B cell (primary cell): ENCODE data around the gene WASL. TPM values are rescaled to one million over a fixed set of nuclear protein-coding genes. Genes with fewer than 3 reads are reported as not detected.

ENCODE experiments used
- ATAC-seq: fragments of 200-7000 bp; cut with Tn5 transposase; one replicate; pipeline ENCODE4 v1.10.0; 2021; ENCODE audit warnings: low read depth, mild to moderate bottlenecking, moderate number of reproducible peaks, moderate library complexity
- CTCF ChIA-PET: fragments of 350-600 bp; sonication (Branson Sonifier 250); formaldehyde crosslinking; loops from one replicate; lab custom pipeline; 2021; ENCODE audit warnings: antibody characterized with exemption, inconsistent platforms; lab: Charles Lee
- POLR2A ChIA-PET: fragments of 350-600 bp; sonication (Branson Sonifier 250); formaldehyde crosslinking; loops from one replicate; lab custom pipeline; 2021; ENCODE audit warnings: antibody characterized with exemption; lab: Charles Lee
- DNase-seq: peaks from one replicate; pipeline ENCODE4 v3.0.0; 2013
- H2AFZ ChIP-seq: 2 replicates; pipeline ENCODE4 v1.6.1; 2012; ENCODE audit warnings: mild to moderate bottlenecking, low read depth, low read length; ENCODE audit not compliant: insufficient read depth, poor library complexity, severe bottlenecking
- H3K27ac ChIP-seq, 2 donors: 1 replicate in 1 of 2; 2 replicates in 1 of 2; pipeline ENCODE4 v1.5.1; 2012 to 2013; ENCODE audit warnings: low read length in 2 of 2, mild to moderate bottlenecking in 2 of 2, moderate library complexity in 1 of 2
- H3K27me3 ChIP-seq, 4 experiments: fragments of 200-600 bp in 1 of 4; sonication (generic) in 1 of 4; replicated peaks in 1 of 4; 1 replicate in 2 of 4; 2 replicates in 2 of 4; pipeline versions ENCODE4 v1.6.1 to v1.7.0; 2013 to 2016; ENCODE audit warnings: low read length in 3 of 4, mild to moderate bottlenecking in 2 of 4, mixed read lengths in 1 of 4, moderate library complexity in 1 of 4; ENCODE audit not compliant: insufficient read depth in 4 of 4, control insufficient read depth in 3 of 4; ENCODE audit errors: control extremely low read depth in 1 of 4
- H3K36me3 ChIP-seq, 2 experiments: replicated peaks in 1 of 2; 1 replicate in 1 of 2; 2 replicates in 1 of 2; pipeline versions ENCODE4 v1.6.1 to v1.7.1; 2013; ENCODE audit warnings: low read length in 1 of 2; ENCODE audit not compliant: insufficient read depth in 2 of 2, control insufficient read depth in 1 of 2; ENCODE audit errors: control extremely low read depth in 1 of 2, extremely low read depth in 1 of 2
- H3K4me1 ChIP-seq, 2 donors: fragments of 200-600 bp in 1 of 2; sonication (generic) in 1 of 2; 1 replicate in 1 of 2; 2 replicates in 1 of 2; pipeline versions ENCODE4 v1.5.1 to v1.6.1; 2013 to 2017; ENCODE audit warnings: low read length in 2 of 2; ENCODE audit not compliant: control insufficient read depth in 2 of 2, insufficient read depth in 2 of 2
- H3K4me2 ChIP-seq: replicated peaks from 2 replicates; pipeline ENCODE3; 2012; ENCODE audit warnings: mild to moderate bottlenecking, low read depth, low read length; ENCODE audit not compliant: poor library complexity, severe bottlenecking
- H3K4me3 ChIP-seq, 5 experiments: fragments of 200-600 bp in 1 of 5; sonication (generic) in 1 of 5; 1 replicate in 3 of 5; 2 replicates in 2 of 5; pipeline versions ENCODE4 v1.5.1 to v1.7.0; 2011 to 2016; ENCODE audit warnings: low read length in 4 of 5, mild to moderate bottlenecking in 4 of 5, low read depth in 2 of 5, control low read depth in 1 of 5, moderate library complexity in 1 of 5; ENCODE audit not compliant: insufficient read depth in 1 of 5; ENCODE audit errors: control extremely low read depth in 1 of 5, extremely low read depth in 1 of 5
- H3K79me2 ChIP-seq: fragments of 200-600 bp; sonication (generic); one replicate; pipeline ENCODE4 v1.6.0; 2016; ENCODE audit warnings: low read length; ENCODE audit not compliant: control insufficient read depth, insufficient read depth
- H3K9ac ChIP-seq: fragments of 200-600 bp; sonication (generic); 2 replicates; pipeline ENCODE4 v1.6.1; 2017; ENCODE audit warnings: mild to moderate bottlenecking, low read length, moderate library complexity
- H3K9me3 ChIP-seq, 3 donors: one replicate each; pipeline versions ENCODE4 v1.6.1 to v1.7.1; 2013; ENCODE audit warnings: low read length in 2 of 3; ENCODE audit not compliant: control insufficient read depth in 2 of 3, insufficient read depth in 1 of 3; ENCODE audit errors: control extremely low read depth in 1 of 3
- H4K20me1 ChIP-seq: 2 replicates; pipeline ENCODE4 v1.6.0; 2012; ENCODE audit warnings: mild to moderate bottlenecking, low read length; ENCODE audit not compliant: insufficient read depth, control insufficient read depth, poor library complexity, severe bottlenecking
- H3K27ac Mint-ChIP-seq: one replicate; pipeline ENCODE4 v1.8.0; 2021; ENCODE audit warnings: mixed read lengths
- H3K27me3 Mint-ChIP-seq: one replicate; pipeline ENCODE4 v1.8.0; 2021; ENCODE audit warnings: mixed read lengths
- H3K4me1 Mint-ChIP-seq: one replicate; pipeline ENCODE4 v1.8.0; 2021; ENCODE audit warnings: mixed read lengths
- H3K4me3 Mint-ChIP-seq: one replicate; pipeline ENCODE4 v1.8.0; 2021; ENCODE audit warnings: mixed read lengths
- H3K9me3 Mint-ChIP-seq: one replicate; pipeline ENCODE4 v1.8.0; 2022; ENCODE audit warnings: mixed read lengths; ENCODE audit not compliant: insufficient read depth
- CTCF ChIP-seq: fragments of 200-600 bp; IDR thresholded peaks from one replicate; pipeline ENCODE4 v1.8.0; 2022; ENCODE audit warnings: antibody characterized with exemption, mild to moderate bottlenecking
- EZH2 ChIP-seq: IDR thresholded peaks from 2 replicates; pipeline ENCODE4 v1.6.1; 2012; ENCODE audit warnings: borderline replicate concordance, low read depth, mild to moderate bottlenecking, moderate library complexity, low read length; ENCODE audit not compliant: insufficient read depth, poor library complexity, severe bottlenecking
- WGBS: methylation state at CpG from one replicate; pipeline ENCODE4 v1.1.5; 2013; ENCODE audit warnings: missing lambda C conversion rate; ENCODE audit not compliant: insufficient coverage; 5-methylcytosine and 5-hydroxymethylcytosine counted together
- intact Hi-C: fragments of 100-400 bp; cut with micrococcal nuclease; formaldehyde crosslinking; loops from one replicate; pipeline ENCODE4 v1.10.0; 2022
- polyA plus RNA-seq: library from polyadenylated mRNA; depleted of rRNA; stranded (reverse); fragments of >200 nt; gene quantifications from 2 replicates; pipeline ENCODE4 v1.2.3, GENCODE V29; 2012
- total RNA-seq, 2 donors: library from RNA; stranded (reverse); fragments of 120-200 nt in 1 of 2; gene quantifications; 1 replicate in 1 of 2; 2 replicates in 1 of 2; pipeline versions ENCODE4 v1.2.3 to v1.2.4, GENCODE V29; 2013 to 2022

The WASL gene
- total and polyA plus RNA-seq, 2 donors (not counting 1 experiment from before 2014, with no cell fraction given) = 1.8 to 10.4 TPM

- Histone ChIP-seq H3K9me3 (no peaks in the 10 kb centered on the region), H3K36me3 (peaks cover 6 to 11% of the 10 kb centered on the region in 2 experiments), H2AFZ (no peak overlapping the region), H3K9ac (no peak overlapping the region), H4K20me1 (no peaks in the 10 kb centered on the region), H3K27ac (no peak overlapping the region), H3K27me3 (no peaks in the 10 kb centered on the region), H3K79me2 (no peaks in the 10 kb centered on the region), H3K4me3 (no peak overlapping the region), H3K4me1 (no peaks in the 10 kb centered on the region), H3K4me2 (no peak overlapping the region)
- TF ChIP-seq CTCF (peak; percentile 69), EZH2 (no peak)
- ATAC-seq = no peak
- Mint-ChIP-seq H3K27me3 (no peaks in the 10 kb centered on the region), H3K4me3 (no peak overlapping the region), H3K4me1 (no peaks in the 10 kb centered on the region), H3K9me3 (no peaks in the 10 kb centered on the region), H3K27ac (no peak overlapping the region)
- no CpG with 5 or more reads among the region's 1 CpG for WGBS
- CTCF ChIA-PET = interaction anchor here (0.7 to 4.0 kb wide), 10 partner anchors 8 to 220 kb away, joined by 3 to 36 read pairs (median 4); no protein-coding TSS in a partner anchor
- POLR2A ChIA-PET = no interaction called here
- DNase-seq = peak; percentile 38
- intact Hi-C loops = loop anchor here (1.0 to 5.0 kb wide), 2 partner anchors 183 to 1175 kb away; no protein-coding TSS in a partner anchor
Observed at GRCh38 chr7:123682690-123683089, 66.1 kb downstream of the WASL start.

DNA sequence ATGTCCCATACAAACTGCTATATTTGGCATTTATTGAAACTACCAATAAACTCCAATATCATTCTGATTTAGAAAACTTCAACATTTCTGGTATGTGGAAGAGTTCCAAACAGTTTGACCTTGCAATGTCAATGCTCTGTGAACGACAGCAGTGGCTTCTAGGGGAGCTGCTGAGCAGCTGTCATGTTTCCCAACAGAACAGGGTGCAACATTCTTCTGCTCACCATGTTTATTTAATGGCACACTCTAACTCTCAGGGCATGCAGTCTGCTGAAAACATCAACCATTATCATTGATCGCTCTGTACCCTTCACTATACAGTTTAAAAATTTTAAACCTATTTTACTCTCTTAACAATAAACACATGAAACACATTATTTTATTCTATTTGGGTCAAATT lies 67.2 kb downstream of the WASL start:
- no peak overlapping the region for H3K27ac ChIP-seq
- H3K9me3 ChIP-seq = no peaks in the 10 kb centered on the region
- Mint-ChIP-seq H3K27ac (no peak overlapping the region), H3K4me3 (no peak overlapping the region), H3K9me3 (no peaks in the 10 kb centered on the region), H3K27me3 (no peaks in the 10 kb centered on the region), H3K4me1 (no peaks in the 10 kb centered on the region)
- ChIA-PET CTCF (interaction anchor here (1.0 to 4.0 kb wide), 3 partner anchors 15 to 184 kb away, joined by 3 to 36 read pairs (median 4); no protein-coding TSS in a partner anchor), POLR2A (no interaction called here)
- peaks cover 6 to 7% of the 10 kb centered on the region in 2 experiments for H3K36me3 ChIP-seq
- H3K79me2 ChIP-seq = no peaks in the 10 kb centered on the region
- 100% methylated on average over 1 of the region's 2 CpGs for WGBS
- no peak overlapping the region for H2AFZ ChIP-seq
- TF ChIP-seq EZH2 (no peak), CTCF (no peak)
- ATAC-seq (no peak), DNase-seq (no peak)
- no peaks in the 10 kb centered on the region for H3K4me1 ChIP-seq
- H3K4me3 ChIP-seq = no peak overlapping the region
- H4K20me1 ChIP-seq = no peaks in the 10 kb centered on the region
- H3K9ac ChIP-seq = no peak overlapping the region
- intact Hi-C loops = loop anchor here (5.0 kb wide), 1 partner anchor 1176 kb away; no protein-coding TSS in a partner anchor
- no peak overlapping the region for H3K4me2 ChIP-seq
- H3K27me3 ChIP-seq = no peaks in the 10 kb centered on the region
